Neural cell (in vitro differentiated cells): Measurements from ENCODE around the gene RHOBTB3. TPM values are rescaled to one million over a fixed set of nuclear protein-coding genes. Genes with fewer than 3 reads are reported as not detected.

Experiments used
- H2AFZ ChIP-seq: fragments of 200-600, 300-800 bp; sonication (generic), shearing (Covaris generic); 2 replicates; pipeline ENCODE4 v1.6.0; 2014; ENCODE audit warnings: low read depth, mild to moderate bottlenecking, antibody characterized with exemption, low read length, moderate library complexity
- H3F3A ChIP-seq: fragments of 200-600 bp; shearing (Covaris generic); 2 replicates; pipeline ENCODE4 v1.6.1; 2016; ENCODE audit warnings: mild to moderate bottlenecking, moderate library complexity, mixed read lengths, antibody characterized with exemption, low read length; ENCODE audit not compliant: insufficient read depth, poor library complexity, severe bottlenecking
- H3K27ac ChIP-seq: fragments of 200-600, 300-800 bp; sonication (generic), shearing (Covaris generic); 2 replicates; pipeline ENCODE4 v1.5.1; 2014; ENCODE audit warnings: mild to moderate bottlenecking, low read length, moderate library complexity
- H3K27me3 ChIP-seq: fragments of 300-800, 200-600 bp; sonication (generic), shearing (Covaris generic); 2 replicates; pipeline ENCODE4 v1.6.0; 2014; ENCODE audit warnings: mild to moderate bottlenecking, low read depth, low read length, moderate library complexity; ENCODE audit not compliant: insufficient read depth
- H3K36me3 ChIP-seq: fragments of 300-800, 200-600 bp; sonication (generic), shearing (Covaris generic); 2 replicates; pipeline ENCODE4 v1.5.1; 2014; ENCODE audit warnings: mild to moderate bottlenecking, antibody characterized with exemption, low read length, moderate library complexity; ENCODE audit not compliant: insufficient read depth
- H3K4me2 ChIP-seq: fragments of 300-800, 200-600 bp; sonication (generic), shearing (Covaris generic); 2 replicates; pipeline ENCODE4 v1.6.0; 2014; ENCODE audit warnings: mild to moderate bottlenecking, low read length
- H3K4me3 ChIP-seq: fragments of 300-800, 200-600 bp; sonication (generic), shearing (Covaris generic); 2 replicates; pipeline ENCODE4 v1.5.1; 2014; ENCODE audit warnings: mild to moderate bottlenecking, low read length, moderate library complexity
- H3K79me2 ChIP-seq: fragments of 200-600 bp; shearing (Covaris generic); replicated peaks from 2 replicates; pipeline ENCODE4 v1.6.0; 2014; ENCODE audit warnings: mild to moderate bottlenecking, low read length, moderate library complexity; ENCODE audit not compliant: insufficient read depth
- H3K9ac ChIP-seq: fragments of 300-800, 200-600 bp; sonication (generic), shearing (Covaris generic); 2 replicates; pipeline ENCODE4 v1.6.1; 2016; ENCODE audit warnings: mild to moderate bottlenecking, low read length, mixed read lengths
- H3K9me2 ChIP-seq: fragments of 200-600 bp; shearing (Covaris generic); 2 replicates; pipeline ENCODE4 v1.6.1; 2016; ENCODE audit warnings: mild to moderate bottlenecking, low read length, mixed read lengths; ENCODE audit not compliant: insufficient read depth
- H3K9me3 ChIP-seq: fragments of 200-600, 300-800 bp; sonication (generic), shearing (Covaris generic); 2 replicates; pipeline ENCODE4 v1.6.1; 2016; ENCODE audit warnings: mild to moderate bottlenecking, mixed run types, low read length, moderate library complexity, mixed read lengths
- H4K20me1 ChIP-seq: fragments of 200-600 bp; shearing (Covaris generic); 2 replicates; pipeline ENCODE4 v1.6.1; 2016; ENCODE audit warnings: mild to moderate bottlenecking, mixed run types; ENCODE audit not compliant: insufficient read depth
- CTCF ChIP-seq: fragments of 450-650 bp; IDR thresholded peaks from 2 replicates; pipeline ENCODE4 v1.5.1; 2014; ENCODE audit warnings: antibody characterized with exemption, mild to moderate bottlenecking, moderate library complexity; ENCODE audit not compliant: poor library complexity, severe bottlenecking
- EP300 ChIP-seq: fragments of 450-650 bp; conservative IDR thresholded peaks from 2 replicates; pipeline ENCODE4 v1.6.1; 2014; ENCODE audit warnings: antibody characterized with exemption, mild to moderate bottlenecking, moderate library complexity; ENCODE audit not compliant: poor library complexity, severe bottlenecking
- EZH2 ChIP-seq: fragments of 200-600, 300-800 bp; shearing (Covaris generic), sonication (generic); IDR thresholded peaks from 2 replicates; pipeline ENCODE4 v1.6.1; 2014; ENCODE audit warnings: antibody characterized with exemption, low read length, borderline replicate concordance, mild to moderate bottlenecking; ENCODE audit not compliant: insufficient read depth, poor library complexity, severe bottlenecking
- MXI1 ChIP-seq: fragments of 450-650 bp; conservative IDR thresholded peaks from 2 replicates; pipeline ENCODE4 v1.6.1; 2014; ENCODE audit warnings: antibody characterized with exemption, mild to moderate bottlenecking; ENCODE audit not compliant: poor library complexity, severe bottlenecking
- POLR2AphosphoS5 ChIP-seq: IDR thresholded peaks from 2 replicates; pipeline ENCODE4 v1.6.1; 2012
- RAD21 ChIP-seq: fragments of 450-650 bp; conservative IDR thresholded peaks from 2 replicates; pipeline ENCODE4 v1.6.1; 2014; ENCODE audit warnings: antibody characterized with exemption, mild to moderate bottlenecking, moderate library complexity
- REST ChIP-seq: IDR thresholded peaks from 2 replicates; pipeline ENCODE4 v1.6.1; 2012; ENCODE audit warnings: borderline replicate concordance
- SMC3 ChIP-seq: fragments of 450-650 bp; conservative IDR thresholded peaks from 2 replicates; pipeline ENCODE4 v1.6.1; 2014; ENCODE audit warnings: antibody characterized with exemption, mild to moderate bottlenecking, moderate library complexity; ENCODE audit not compliant: poor library complexity
- TAF1 ChIP-seq: IDR thresholded peaks from 2 replicates; pipeline ENCODE4 v1.6.1; 2012; ENCODE audit warnings: low read depth
- polyA plus RNA-seq: library from polyadenylated mRNA; depleted of rRNA; stranded (reverse); fragments of >200 nt; gene quantifications from 2 replicates; pipeline ENCODE4 v1.2.3, GENCODE V29; 2014

Gene RHOBTB3
- polyA plus RNA-seq, 1 donor from 2014 or later = 99.4 TPM

GRCh38 chr5:95801532-95801931 lies 70.4 kb downstream of the RHOBTB3 start:
- Histone ChIP-seq H3K36me3 (no peaks in the 10 kb centered on the region), H3K4me2 (no peak overlapping the region), H2AFZ (no peak overlapping the region), H3F3A (no peaks in the 10 kb centered on the region), H3K9ac (no peak overlapping the region), H3K79me2 (no peaks in the 10 kb centered on the region), H4K20me1 (no peaks in the 10 kb centered on the region), H3K27me3 (no peaks in the 10 kb centered on the region), H3K9me3 (no peaks in the 10 kb centered on the region), H3K4me3 (no peak overlapping the region), H3K27ac (no peak overlapping the region), H3K9me2 (no peaks in the 10 kb centered on the region)
- TF ChIP-seq CTCF (no peak), EZH2 (no peak), MXI1 (no peak)

GRCh38 chr5:95801961-95802360 lies 70.8 kb downstream of the RHOBTB3 start:
- Histone ChIP-seq H3K27me3 (no peaks in the 10 kb centered on the region), H3K9me2 (no peaks in the 10 kb centered on the region), H3K9me3 (no peaks in the 10 kb centered on the region), H4K20me1 (no peaks in the 10 kb centered on the region), H3K4me3 (no peak overlapping the region), H3F3A (no peaks in the 10 kb centered on the region), H3K9ac (no peak overlapping the region), H2AFZ (no peak overlapping the region), H3K79me2 (no peaks in the 10 kb centered on the region), H3K4me2 (no peak overlapping the region), H3K36me3 (no peaks in the 10 kb centered on the region), H3K27ac (no peak overlapping the region)
- TF ChIP-seq SMC3 = no peak
- TF ChIP-seq EP300 = no peak
- no peak for TF ChIP-seq EZH2
- no peak for TF ChIP-seq CTCF
- TF ChIP-seq REST = no peak
- TF ChIP-seq MXI1 = no peak
- no peak for TF ChIP-seq RAD21
- no peak for TF ChIP-seq TAF1
- no peak for TF ChIP-seq POLR2AphosphoS5
